A549 (cell line): ENCODE measurements around the gene OR51A7. TPM values are rescaled to one million over a fixed set of nuclear protein-coding genes. Genes with fewer than 3 reads are reported as not detected.
"Not testable (repeated sequence)": the region's sequence is repeated elsewhere in the genome, so short reads cannot be mapped to it uniquely, and the experiment has no call there.

Experiments used
- ATAC-seq, 2 experiments: fragments of 200-7000 bp in 1 of 2; fragments of >200 bp in 1 of 2; cut with Nextera tagmentation in 1 of 2; cut with Tn5 transposase in 1 of 2; 3 replicates each; pipeline versions ENCODE4 v1.8.0 to v1.9.1; 2018 to 2020; ENCODE audit warnings: mild to moderate bottlenecking in 1 of 2, moderate library complexity in 1 of 2
- CTCF ChIA-PET: fragments of 300-600 bp; sonication (Branson Sonifier 250); formaldehyde crosslinking; extraction: SDS; loops from one replicate; lab custom pipeline; 2021; ENCODE audit warnings: antibody characterized with exemption, inconsistent platforms; lab: Yijun Ruan, JAX
- POLR2A ChIA-PET: fragments of 350-600 bp; formaldehyde crosslinking; extraction: SDS; loops from one replicate; lab custom pipeline; 2021; ENCODE audit warnings: antibody characterized with exemption, inconsistent platforms; lab: Yijun Ruan, JAX
- DNase-seq, 2 experiments: peaks; one replicate each; pipeline versions ENCODE4 v3.0.0 to v3.0.0-alpha.2; 2011 to 2016; ENCODE audit warnings: low read depth in 1 of 2, low spot score in 1 of 2
- FAIRE-seq: peaks from 2 replicates; lab custom pipeline; 2011; peaks lifted over from hg19 to GRCh38; lab: Jason Lieb, UNC
- H3K27ac ChIP-seq, 2 experiments: fragments of >200 bp; sonication (Bioruptor Twin); formaldehyde crosslinking; 3 replicates each; pipeline ENCODE4 v1.5.1; 2016 to 2017
- H3K4me1 ChIP-seq: fragments of >200 bp; sonication (Bioruptor Twin); formaldehyde crosslinking; 3 replicates; pipeline ENCODE4 v1.6.1; 2016
- H3K4me2 ChIP-seq: fragments of >200 bp; sonication (Bioruptor Twin); formaldehyde crosslinking; 3 replicates; pipeline ENCODE4 v1.6.1; 2016
- H3K4me3 ChIP-seq: fragments of >200 bp; sonication (Bioruptor Twin); formaldehyde crosslinking; 3 replicates; pipeline ENCODE4 v1.5.1; 2016
- H3K9me3 ChIP-seq: fragments of >200 bp; sonication (Bioruptor Twin); formaldehyde crosslinking; 3 replicates; pipeline ENCODE4 v1.6.1; 2016
- BCL3 ChIP-seq: fragments of >200 bp; sonication (Bioruptor Twin); formaldehyde crosslinking; IDR thresholded peaks from 3 replicates; pipeline ENCODE4 v1.6.1; 2016
- CBX8 ChIP-seq: fragments of 200-600 bp; sonication (generic); IDR thresholded peaks from 2 replicates; pipeline ENCODE4 v1.6.1; 2016
- CEBPB ChIP-seq, 2 experiments: fragments of >200 bp in 1 of 2; sonication (Bioruptor Twin) in 1 of 2; formaldehyde crosslinking in 1 of 2; IDR thresholded peaks; 2 replicates each; pipeline ENCODE4 v1.6.1; 2012 to 2016
- FOSL2 ChIP-seq, 2 experiments: fragments of 450-650 bp in 1 of 2; fragments of >200 bp in 1 of 2; sonication (Bioruptor Twin) in 1 of 2; formaldehyde crosslinking; IDR thresholded peaks; 2 replicates each; pipeline versions ENCODE4 v1.5.0 to v1.6.1; 2016 to 2020; ENCODE audit warnings: mild to moderate bottlenecking in 1 of 2, moderate library complexity in 1 of 2
- JUN ChIP-seq, 2 experiments: fragments of >200 bp; sonication (Bioruptor Twin); formaldehyde crosslinking; IDR thresholded peaks; 2 replicates in 1 of 2; 3 replicates in 1 of 2; pipeline ENCODE4 v1.6.1; 2016 to 2017
- JUNB ChIP-seq: fragments of >200 bp; sonication (Bioruptor Twin); formaldehyde crosslinking; IDR thresholded peaks from 2 replicates; pipeline ENCODE4 v1.6.1; 2016
- MAZ ChIP-seq: fragments of 150-350 bp; IDR thresholded peaks from 2 replicates; pipeline ENCODE4 v1.6.1; 2014; ENCODE audit warnings: antibody characterized with exemption, low read depth, low read length, borderline replicate concordance
- NR3C1 ChIP-seq: fragments of >200 bp; sonication (Bioruptor Twin); formaldehyde crosslinking; IDR thresholded peaks from 3 replicates; pipeline ENCODE4 v1.6.1; 2017
- PHF8 ChIP-seq: fragments of 200-600 bp; sonication (generic); IDR thresholded peaks from 2 replicates; pipeline ENCODE4 v1.6.1; 2016; ENCODE audit warnings: low read depth, mild to moderate bottlenecking, antibody characterized with exemption, moderate library complexity, borderline replicate concordance
- USF2 ChIP-seq: fragments of 450-650 bp; IDR thresholded peaks from 2 replicates; pipeline ENCODE4 v1.6.1; 2014; ENCODE audit warnings: antibody characterized with exemption
- ZC3H11A ChIP-seq: fragments of 450-650 bp; IDR thresholded peaks from 2 replicates; pipeline ENCODE4 v1.6.1; 2014; ENCODE audit warnings: antibody characterized with exemption, mild to moderate bottlenecking
- ZFP36 ChIP-seq: fragments of 450-650 bp; IDR thresholded peaks from 2 replicates; pipeline ENCODE4 v1.6.1; 2014; ENCODE audit warnings: borderline replicate concordance; ENCODE audit not compliant: partially characterized antibody
- WGBS: methylation state at CpG from one replicate; pipeline ENCODE4 v1.1.6; 2017; ENCODE audit errors: missing lambda C conversion rate; 5-methylcytosine and 5-hydroxymethylcytosine counted together
- polyA minus RNA-seq: library from RNA; depleted of rRNA, polyadenylated mRNA; stranded (reverse); fragments of >200 nt; gene quantifications from 2 replicates; pipeline ENCODE4 v1.2.3, GENCODE V29; 2011; rRNA and poly(A)+ RNA removed
- polyA plus RNA-seq, 4 experiments: library from polyadenylated mRNA; depleted of rRNA in 3 of 4; stranded (reverse); fragments of >200 nt; fragmentation: RNase III in 1 of 4; extraction: RNeasy Plus Mini Kit Qiagen cat#74134 plus additional on column Dnase treatment in 1 of 4; gene quantifications; 2 replicates in 3 of 4; 3 replicates in 1 of 4; pipeline ENCODE4 v1.2.3, GENCODE V29; 2011 to 2017
- TF ChIP-seq, protein P1 (sequence below): fragments of >200 bp; sonication (Bioruptor Twin); formaldehyde crosslinking; IDR thresholded peaks from 3 replicates; pipeline ENCODE4 v1.5.1; 2016

The OR51A7 gene
- polyA plus RNA-seq (2011; rRNA removed) (not detected in 2 replicates), polyA plus RNA-seq (2017; fragmentation: RNase III; extraction: RNeasy Plus Mini Kit Qiagen cat#74134 plus additional on column Dnase treatment) (not detected in 3 replicates), polyA minus RNA-seq (not detected in 2 replicates)
- polyA plus RNA-seq (2012; cell fraction: cytosol; rRNA removed) = not detected in 2 replicates
- not detected in 2 replicates for polyA plus RNA-seq (2012; cell fraction: nucleus; rRNA removed)

- DNase-seq = no peak
- TF ChIP-seq USF2 (no peak), CEBPB (IDR thresholded peaks at IDR 0.05) (no peak), CBX8 (no peak), JUN (IDR thresholded peaks at IDR 0.05) (no peak), MAZ (no peak), ZFP36 (no peak), ZC3H11A (no peak), FOSL2 (IDR thresholded peaks at IDR 0.05) (no peak), FOSL2 (CRISPR knock-in tag; IDR thresholded peaks at IDR 0.05) (no peak), NR3C1 (no peak), PHF8 (no peak), BCL3 (no peak), JUNB (no peak)
- TF ChIP-seq, all 56 proteins: peak for 0
- ChIA-PET POLR2A (no interaction called here), CTCF (no interaction called here)
- ATAC-seq (no peak), FAIRE-seq (no peak)
- H3K4me1 ChIP-seq = no peaks in the 10 kb centered on the region
- no peak within 1 kb of the TSS for H3K4me2 ChIP-seq
- H3K9me3 ChIP-seq = no peaks in the 10 kb centered on the region
- H3K27ac ChIP-seq = no peak within 1 kb of the TSS
- no peak within 1 kb of the TSS for H3K4me3 ChIP-seq
Observed at GRCh38 chr11:4903484-4903883, at the start of gene OR51A7. Gene OR51A7 (plus strand): TSS chr11:4903783. CDS start chr11:4907370, 3,587 bp downstream.

DNA sequence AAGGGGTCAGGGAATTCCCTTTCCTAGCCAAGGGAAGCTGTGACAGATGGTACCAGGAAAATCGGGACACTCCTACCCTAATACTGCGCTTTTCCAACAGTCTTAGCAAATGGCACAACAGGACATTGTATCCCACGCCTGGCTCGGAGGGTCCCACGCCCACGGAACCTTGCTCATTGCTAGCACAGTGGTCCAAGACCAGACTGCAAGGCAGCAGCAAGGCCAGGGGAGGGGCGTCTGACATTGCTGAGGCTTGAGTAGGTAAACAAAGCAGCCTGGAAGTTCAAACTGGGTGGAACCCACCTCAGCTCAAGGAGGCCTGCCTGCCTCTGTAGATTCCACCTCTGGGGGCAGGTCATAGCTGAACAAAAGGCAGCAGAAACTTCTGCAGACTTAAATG, 49.3 kb upstream of the OR51A7 start:
- POLR2A ChIA-PET, H3K4me2 ChIP-seq, CTCF ChIA-PET, DNase-seq, FAIRE-seq, H3K27ac ChIP-seq, ATAC-seq, H3K9me3 ChIP-seq, H3K4me3 ChIP-seq, H3K4me1 ChIP-seq: not testable (repeated sequence)
- 1% methylated on average over 7 of the region's 7 CpGs for WGBS

DNA sequence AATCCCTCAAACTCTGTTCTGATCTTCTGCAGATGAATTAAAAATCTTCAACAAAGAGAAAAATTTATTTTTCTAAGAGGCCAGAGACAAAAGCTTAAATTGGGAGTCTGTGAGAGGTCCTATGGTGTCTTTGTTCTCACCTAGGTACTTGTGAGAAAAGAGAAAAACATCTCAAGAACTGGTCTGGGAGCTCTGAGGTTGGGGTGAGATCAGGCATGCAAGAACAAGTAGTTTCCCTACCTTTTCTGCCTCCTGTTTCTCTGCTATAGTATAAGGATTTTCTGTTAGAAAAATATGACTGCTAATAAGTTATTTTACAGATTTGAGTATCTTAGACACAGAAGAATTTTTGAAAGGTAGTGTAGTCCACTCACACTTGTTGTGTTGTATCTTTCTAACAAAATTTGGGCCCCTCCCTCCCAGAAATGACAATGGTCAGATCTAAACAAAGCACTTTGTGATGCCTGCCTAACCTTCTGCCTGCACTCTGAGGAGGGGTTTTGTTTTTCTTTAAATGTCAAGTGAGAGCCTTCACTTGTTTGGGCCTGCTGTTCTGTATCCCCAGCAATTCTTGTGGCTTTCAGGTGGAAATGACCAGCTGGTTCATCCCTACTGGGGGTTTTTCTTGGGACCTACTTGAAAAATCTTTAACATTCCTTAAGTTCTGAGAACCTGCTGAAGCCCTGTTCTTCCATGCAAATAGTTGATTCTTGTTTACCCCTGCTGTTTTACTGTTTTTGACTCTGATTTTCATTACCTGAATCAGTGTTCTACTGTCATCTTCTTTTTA, 40.9 kb upstream of the OR51A7 start:
- no peak overlapping the region for H3K4me3 ChIP-seq
- TF ChIP-seq, protein P1, sequence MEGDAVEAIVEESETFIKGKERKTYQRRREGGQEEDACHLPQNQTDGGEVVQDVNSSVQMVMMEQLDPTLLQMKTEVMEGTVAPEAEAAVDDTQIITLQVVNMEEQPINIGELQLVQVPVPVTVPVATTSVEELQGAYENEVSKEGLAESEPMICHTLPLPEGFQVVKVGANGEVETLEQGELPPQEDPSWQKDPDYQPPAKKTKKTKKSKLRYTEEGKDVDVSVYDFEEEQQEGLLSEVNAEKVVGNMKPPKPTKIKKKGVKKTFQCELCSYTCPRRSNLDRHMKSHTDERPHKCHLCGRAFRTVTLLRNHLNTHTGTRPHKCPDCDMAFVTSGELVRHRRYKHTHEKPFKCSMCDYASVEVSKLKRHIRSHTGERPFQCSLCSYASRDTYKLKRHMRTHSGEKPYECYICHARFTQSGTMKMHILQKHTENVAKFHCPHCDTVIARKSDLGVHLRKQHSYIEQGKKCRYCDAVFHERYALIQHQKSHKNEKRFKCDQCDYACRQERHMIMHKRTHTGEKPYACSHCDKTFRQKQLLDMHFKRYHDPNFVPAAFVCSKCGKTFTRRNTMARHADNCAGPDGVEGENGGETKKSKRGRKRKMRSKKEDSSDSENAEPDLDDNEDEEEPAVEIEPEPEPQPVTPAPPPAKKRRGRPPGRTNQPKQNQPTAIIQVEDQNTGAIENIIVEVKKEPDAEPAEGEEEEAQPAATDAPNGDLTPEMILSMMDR = no peak
- TF ChIP-seq BCL3 (no peak), CEBPB (IDR thresholded peaks at IDR 0.05) (no peak), CBX8 (no peak)
- TF ChIP-seq, all 56 proteins: peak for 0
- CTCF ChIA-PET = no interaction called here
- FAIRE-seq (no peak), ATAC-seq (no peak), DNase-seq (no peak)
- no peak overlapping the region for H3K4me2 ChIP-seq
- H3K9me3 ChIP-seq = no peaks in the 10 kb centered on the region
- H3K27ac ChIP-seq = no peak overlapping the region
- POLR2A ChIA-PET = no interaction called here
- no peaks in the 10 kb centered on the region for H3K4me1 ChIP-seq
